ENCODE data around the gene ANKRD31.
A peak's percentile ranks its signal among the peaks of the same experiment; 100 is the strongest.
"Not testable (repeated sequence)": the region's sequence is repeated elsewhere in the genome, so short reads cannot be mapped to it uniquely, and the experiment has no call there.

Gene ANKRD31

DNA sequence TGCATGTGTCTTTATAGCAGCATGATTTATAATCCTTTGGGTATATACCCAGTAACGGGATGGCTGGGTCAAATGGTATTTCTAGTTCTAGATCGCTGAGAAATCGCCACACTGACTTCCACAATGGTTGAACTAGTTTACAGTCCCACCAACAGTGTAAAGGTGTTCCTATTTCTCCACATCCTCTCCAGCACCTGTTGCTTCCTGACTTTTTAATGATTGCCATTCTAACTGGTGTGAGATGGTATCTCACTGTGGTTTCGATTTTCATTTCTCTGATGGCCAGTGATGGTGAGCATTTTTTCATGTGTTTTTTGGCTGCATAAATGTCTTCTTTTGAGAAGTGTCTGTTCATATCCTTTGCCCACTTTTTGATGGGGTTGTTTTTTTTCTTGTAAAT is 13.8 kb upstream of the ANKRD31 start:
- not testable (repeated sequence) for ATAC-seq; H3K36me3 Mint-ChIP-seq (ENCODE audit: low read depth)

DNA sequence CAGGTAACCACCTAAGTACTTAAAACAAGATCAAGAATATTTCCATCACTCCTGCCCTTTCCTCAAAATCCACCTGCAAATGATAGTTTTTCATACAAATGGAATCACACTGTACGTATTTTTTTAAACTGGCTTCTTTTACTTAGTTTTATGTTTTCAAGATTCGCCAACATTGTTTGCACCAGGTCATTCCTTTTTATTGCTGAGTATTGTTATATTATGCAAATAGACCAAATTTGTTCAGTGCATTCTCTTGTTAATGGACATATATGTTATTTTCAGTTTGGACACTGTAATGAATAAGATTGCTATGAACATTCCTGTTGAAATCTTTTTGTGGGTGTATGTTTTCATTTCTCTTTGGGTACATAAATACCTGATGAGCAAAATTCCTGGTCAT is 8.3 kb upstream of the ANKRD31 start:
- Mint-ChIP-seq H3K36me3 (ENCODE audit: low read depth) (no peaks in the 10 kb centered on the region), H3K9me3 (no peaks in the 10 kb centered on the region), H3K27ac (no peak overlapping the region), H3K4me3 (no peak overlapping the region), H3K4me1 (no peaks in the 10 kb centered on the region), H3K27me3 (peaks cover 7% of the 10 kb centered on the region)
- ATAC-seq = no peak
- no peak for DNase-seq

More for the DNA sequence above, 13.8 kb upstream of the ANKRD31 start:
- H3K4me1 Mint-ChIP-seq, H3K4me3 Mint-ChIP-seq, H3K27ac Mint-ChIP-seq, H3K27me3 Mint-ChIP-seq, DNase-seq, H3K9me3 Mint-ChIP-seq: not testable (repeated sequence)

DNA sequence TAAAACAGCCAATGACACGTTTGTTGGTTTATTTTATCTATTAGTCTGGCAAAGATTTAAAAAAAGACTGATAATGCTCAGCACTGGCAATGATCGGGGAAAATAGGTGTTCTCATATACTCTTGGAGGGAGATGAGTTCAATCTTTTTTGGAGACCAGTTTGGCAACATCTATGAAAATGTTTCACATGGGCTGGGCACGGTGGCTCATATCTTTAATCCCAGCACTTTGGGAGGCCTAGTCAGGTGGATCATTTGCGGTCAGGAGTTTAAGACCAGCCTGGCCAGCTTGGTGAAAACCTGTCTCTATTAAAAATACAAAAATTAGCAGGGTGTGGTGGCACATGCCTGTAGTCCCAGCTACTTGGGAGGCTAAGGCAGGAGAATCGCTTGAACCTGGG is 6.8 kb upstream of the ANKRD31 start:
- ATAC-seq = no peak
- Mint-ChIP-seq H3K27me3 (peaks cover 5% of the 10 kb centered on the region), H3K4me1 (no peaks in the 10 kb centered on the region)

DNA sequence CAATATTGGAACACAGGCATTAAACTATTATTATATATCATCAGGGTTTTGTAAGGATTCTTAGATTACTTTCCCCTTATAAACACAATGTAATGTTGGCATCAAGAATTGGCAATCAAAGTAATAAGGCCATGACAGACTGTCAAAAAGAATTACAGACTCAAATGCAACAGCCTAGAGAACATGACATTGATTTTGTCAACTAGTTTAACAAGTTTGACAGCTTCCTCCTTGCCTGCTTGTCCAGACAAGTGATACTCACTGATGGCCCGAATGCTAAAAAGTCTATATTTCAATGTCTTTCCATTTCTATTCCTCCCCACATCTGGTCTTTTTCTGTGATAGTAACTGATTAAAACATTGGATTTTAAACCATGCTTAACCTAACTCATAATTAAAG is 6.4 kb upstream of the ANKRD31 start:
- Mint-ChIP-seq H3K27ac (no peak overlapping the region), H3K4me1 (no peaks in the 10 kb centered on the region), H3K4me3 (no peak overlapping the region), H3K27me3 (peaks cover 5% of the 10 kb centered on the region), H3K36me3 (ENCODE audit: low read depth) (no peaks in the 10 kb centered on the region), H3K9me3 (no peaks in the 10 kb centered on the region)
- ATAC-seq = no peak
- no peak for DNase-seq

More for the DNA sequence above, 6.8 kb upstream of the ANKRD31 start:
- H3K4me3 Mint-ChIP-seq = no peak overlapping the region
- H3K27ac Mint-ChIP-seq = no peak overlapping the region
- no peaks in the 10 kb centered on the region for H3K36me3 Mint-ChIP-seq (ENCODE audit: low read depth)
- H3K9me3 Mint-ChIP-seq = no peaks in the 10 kb centered on the region
- DNase-seq = no peak

GRCh38 chr5:75242067-75242466 is 5.4 kb upstream of the ANKRD31 start:
- Mint-ChIP-seq H3K4me3 (no peak overlapping the region), H3K27me3 (peaks cover 5% of the 10 kb centered on the region), H3K9me3 (no peaks in the 10 kb centered on the region), H3K4me1 (peaks cover 3% of the 10 kb centered on the region), H3K27ac (no peak overlapping the region), H3K36me3 (ENCODE audit: low read depth) (no peaks in the 10 kb centered on the region)
- no peak for DNase-seq
- ATAC-seq = no peak

DNA sequence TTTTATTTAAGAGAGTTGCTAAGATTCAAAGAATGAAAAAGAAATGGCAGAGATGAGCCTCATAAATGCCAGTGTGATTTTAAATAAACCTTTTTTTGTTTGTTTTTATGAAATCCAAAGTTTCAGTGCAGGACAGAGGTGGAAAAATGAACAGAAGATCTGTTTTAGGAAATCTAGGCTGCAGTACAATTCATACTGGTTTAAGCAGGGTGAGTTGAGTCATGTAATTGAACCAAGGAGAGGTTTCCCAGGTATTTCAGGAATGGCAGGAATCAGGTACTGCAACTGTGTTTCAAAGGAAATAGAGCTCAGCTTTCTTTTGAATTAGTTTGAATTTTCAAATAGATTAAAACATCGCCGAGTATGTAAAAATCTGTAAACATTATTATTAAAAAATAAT is 3.0 kb upstream of the ANKRD31 start:
- H3K4me3 Mint-ChIP-seq = no peak overlapping the region
- no peaks in the 10 kb centered on the region for H3K9me3 Mint-ChIP-seq
- DNase-seq (no peak), ATAC-seq (no peak)
- peaks cover 19% of the 10 kb centered on the region for H3K4me1 Mint-ChIP-seq
- no peak overlapping the region for H3K27ac Mint-ChIP-seq
- peaks cover 3% of the 10 kb centered on the region for H3K27me3 Mint-ChIP-seq
- no peaks in the 10 kb centered on the region for H3K36me3 Mint-ChIP-seq (ENCODE audit: low read depth)

GRCh38 chr5:75235711-75236110 is 967 bp downstream of the ANKRD31 start:
- no peaks in the 10 kb centered on the region for H3K36me3 Mint-ChIP-seq (ENCODE audit: low read depth)
- peaks cover 19% of the 10 kb centered on the region for H3K4me1 Mint-ChIP-seq
- H3K9me3 Mint-ChIP-seq = no peaks in the 10 kb centered on the region
- no peaks in the 10 kb centered on the region for H3K27me3 Mint-ChIP-seq
- no peak for DNase-seq
- peak overlapping the region; percentile 99 for H3K27ac Mint-ChIP-seq
- H3K4me3 Mint-ChIP-seq = peak overlapping the region; percentile 86
- no peak for ATAC-seq

DNA sequence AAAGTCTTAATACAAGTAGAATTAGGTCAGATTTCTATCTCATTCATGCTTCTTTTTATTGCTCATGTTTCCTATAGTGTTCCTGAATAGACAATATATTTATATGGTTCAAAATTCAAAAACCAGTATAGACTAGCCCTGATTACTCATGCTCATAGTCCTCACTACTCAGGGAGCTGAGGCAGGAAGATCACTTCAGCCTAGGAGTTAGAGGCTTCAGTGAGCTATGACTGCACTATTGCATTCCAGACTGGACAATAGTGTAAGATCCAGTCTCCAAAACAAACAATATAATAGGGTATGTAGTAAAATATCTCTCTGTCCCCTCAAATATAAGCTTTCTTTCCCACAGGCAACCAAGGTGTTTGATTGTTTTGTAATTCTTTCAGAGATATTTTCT is 2.4 kb downstream of the ANKRD31 start:
- Mint-ChIP-seq H3K4me3 (no peak overlapping the region), H3K4me1 (peaks cover 19% of the 10 kb centered on the region), H3K9me3 (no peaks in the 10 kb centered on the region), H3K27me3 (no peaks in the 10 kb centered on the region), H3K36me3 (ENCODE audit: low read depth) (no peaks in the 10 kb centered on the region), H3K27ac (no peak overlapping the region)
- ATAC-seq (no peak), DNase-seq (no peak)

GRCh38 chr5:75226916-75227315 is 9.8 kb downstream of the ANKRD31 start:
- Mint-ChIP-seq H3K4me3 (no peak overlapping the region), H3K36me3 (ENCODE audit: low read depth) (peaks cover 2% of the 10 kb centered on the region), H3K27ac (no peak overlapping the region), H3K4me1 (no peaks in the 10 kb centered on the region), H3K27me3 (no peaks in the 10 kb centered on the region), H3K9me3 (no peaks in the 10 kb centered on the region)
- ATAC-seq (no peak), DNase-seq (no peak)

- H3K36me3 Mint-ChIP-seq (ENCODE audit: low read depth) = peaks cover 6% of the 10 kb centered on the region
- no peaks in the 10 kb centered on the region for H3K27me3 Mint-ChIP-seq
- H3K4me1 Mint-ChIP-seq = no peaks in the 10 kb centered on the region
- DNase-seq (no peak), ATAC-seq (no peak)
- no peak overlapping the region for H3K4me3 Mint-ChIP-seq
- H3K9me3 Mint-ChIP-seq = no peaks in the 10 kb centered on the region
- H3K27ac Mint-ChIP-seq = no peak overlapping the region
Observed at GRCh38 chr5:75225506-75225905, 11.2 kb downstream of the ANKRD31 start.

DNA sequence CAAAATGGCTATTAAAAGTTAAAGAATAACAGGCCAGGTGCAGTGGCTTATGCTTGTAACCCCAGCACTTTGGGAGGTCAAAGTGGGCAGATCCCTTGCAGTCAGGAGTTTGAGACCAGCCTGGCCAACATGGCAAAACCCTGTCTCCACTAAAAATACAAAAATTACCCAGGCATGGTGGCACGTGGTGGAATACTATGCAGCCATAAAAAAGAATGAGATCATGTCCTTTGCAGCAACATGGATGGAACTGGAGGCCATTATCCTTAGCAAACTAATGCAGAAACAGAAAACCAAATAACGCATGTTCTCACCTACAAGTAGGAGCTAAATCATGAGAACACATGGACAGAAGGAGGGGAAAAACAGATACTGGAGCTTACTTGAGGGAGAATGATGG is 15.9 kb downstream of the ANKRD31 start:
- not testable (repeated sequence) for H3K4me1 Mint-ChIP-seq, ATAC-seq, H3K27me3 Mint-ChIP-seq, H3K27ac Mint-ChIP-seq, DNase-seq, H3K4me3 Mint-ChIP-seq
- Mint-ChIP-seq H3K36me3 (ENCODE audit: low read depth) (peaks cover 34% of the 10 kb centered on the region), H3K9me3 (peaks cover 29% of the 10 kb centered on the region)

DNA sequence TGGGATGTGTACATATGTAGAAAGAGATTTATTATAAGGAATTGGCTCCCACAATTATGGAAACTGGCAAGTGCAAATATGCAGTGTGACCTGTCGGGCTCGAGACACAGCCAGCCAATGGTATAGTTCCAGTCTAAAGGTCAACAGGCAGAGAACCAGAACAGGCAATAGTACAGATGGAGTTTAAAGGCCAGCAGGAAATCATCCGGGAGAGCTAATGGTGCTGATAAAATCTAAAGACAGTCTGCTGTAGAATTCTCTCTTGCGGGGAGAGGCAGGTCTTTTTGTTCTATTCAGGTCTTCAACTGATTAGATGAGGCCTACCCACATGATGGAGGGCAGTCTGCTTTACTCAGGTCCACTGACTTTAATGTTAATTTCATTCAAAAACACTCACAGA is 21.8 kb downstream of the ANKRD31 start:
- peaks cover 27% of the 10 kb centered on the region for H3K36me3 Mint-ChIP-seq (ENCODE audit: low read depth)
- no peaks in the 10 kb centered on the region for H3K4me1 Mint-ChIP-seq
- no peak for ATAC-seq
- H3K27me3 Mint-ChIP-seq = no peaks in the 10 kb centered on the region
- no peak for DNase-seq
- no peak overlapping the region for H3K4me3 Mint-ChIP-seq
- no peak overlapping the region for H3K27ac Mint-ChIP-seq
- peaks cover 29% of the 10 kb centered on the region for H3K9me3 Mint-ChIP-seq

- Mint-ChIP-seq H3K4me3 (no peak overlapping the region), H3K27me3 (no peaks in the 10 kb centered on the region), H3K4me1 (no peaks in the 10 kb centered on the region), H3K36me3 (ENCODE audit: low read depth) (peaks cover 25% of the 10 kb centered on the region), H3K27ac (no peak overlapping the region), H3K9me3 (peaks cover 29% of the 10 kb centered on the region)
- DNase-seq (no peak), ATAC-seq (no peak)
Observed at GRCh38 chr5:75214409-75214808, 22.3 kb downstream of the ANKRD31 start.

- DNase-seq (no peak), ATAC-seq (no peak)
- H3K4me3 Mint-ChIP-seq = no peak overlapping the region
- H3K4me1 Mint-ChIP-seq = no peaks in the 10 kb centered on the region
- H3K9me3 Mint-ChIP-seq = no peaks in the 10 kb centered on the region
- H3K36me3 Mint-ChIP-seq (ENCODE audit: low read depth) = no peaks in the 10 kb centered on the region
- H3K27me3 Mint-ChIP-seq = no peaks in the 10 kb centered on the region
- H3K27ac Mint-ChIP-seq = no peak overlapping the region
Observed at GRCh38 chr5:75203604-75204003, 33.1 kb downstream of the ANKRD31 start.

- H3K4me1 Mint-ChIP-seq = no peaks in the 10 kb centered on the region
- H3K9me3 Mint-ChIP-seq = no peaks in the 10 kb centered on the region
- H3K27ac Mint-ChIP-seq = no peak overlapping the region
- no peak overlapping the region for H3K4me3 Mint-ChIP-seq
- DNase-seq = no peak
- peak; percentile 24 for ATAC-seq
- H3K27me3 Mint-ChIP-seq = no peaks in the 10 kb centered on the region
- no peaks in the 10 kb centered on the region for H3K36me3 Mint-ChIP-seq (ENCODE audit: low read depth)
Observed at GRCh38 chr5:75202935-75203334, 33.7 kb downstream of the ANKRD31 start.

GRCh38 chr5:75200776-75201175 is 35.9 kb downstream of the ANKRD31 start:
- Mint-ChIP-seq H3K27me3 (no peaks in the 10 kb centered on the region), H3K27ac (no peak overlapping the region), H3K9me3 (no peaks in the 10 kb centered on the region), H3K36me3 (ENCODE audit: low read depth) (no peaks in the 10 kb centered on the region), H3K4me1 (no peaks in the 10 kb centered on the region), H3K4me3 (no peak overlapping the region)
- ATAC-seq (no peak), DNase-seq (no peak)
